Lower leg skin (tissue), 3 donors: ENCODE results near the gene FMO3.

Experiments used
- CTCF ChIP-seq, 3 donors: fragments of 450-650 bp; IDR thresholded peaks; one replicate each; pipeline ENCODE4 v1.5.1; 2016; ENCODE audit warnings: antibody characterized with exemption in 3 of 3, mild to moderate bottlenecking in 3 of 3, moderate library complexity in 2 of 3
- POLR2A ChIP-seq, 2 donors: fragments of 450-650 bp; IDR thresholded peaks; one replicate each; pipeline ENCODE4 v1.6.1; 2016 to 2017; ENCODE audit warnings: antibody characterized with exemption in 2 of 2, mild to moderate bottlenecking in 1 of 2, moderate library complexity in 1 of 2

GRCh38 chr1:171128463-171128862, 37.8 kb downstream of the FMO3 start:
- TF ChIP-seq POLR2A (IDR thresholded peaks at IDR 0.05) = no peak
- no peak for TF ChIP-seq CTCF (IDR thresholded peaks at IDR 0.05)
